C4-2B (cell line): Measurements from ENCODE around the gene HOXC11.

Experiments used
- CTCF ChIP-seq: fragments of 450-650 bp; conservative IDR thresholded peaks from 2 replicates; pipeline ENCODE4 v1.5.1; 2017; ENCODE audit warnings: mild to moderate bottlenecking
- ZFX ChIP-seq: fragments of 450-650 bp; IDR thresholded peaks from 2 replicates; pipeline ENCODE4 v1.6.1; 2017

DNA sequence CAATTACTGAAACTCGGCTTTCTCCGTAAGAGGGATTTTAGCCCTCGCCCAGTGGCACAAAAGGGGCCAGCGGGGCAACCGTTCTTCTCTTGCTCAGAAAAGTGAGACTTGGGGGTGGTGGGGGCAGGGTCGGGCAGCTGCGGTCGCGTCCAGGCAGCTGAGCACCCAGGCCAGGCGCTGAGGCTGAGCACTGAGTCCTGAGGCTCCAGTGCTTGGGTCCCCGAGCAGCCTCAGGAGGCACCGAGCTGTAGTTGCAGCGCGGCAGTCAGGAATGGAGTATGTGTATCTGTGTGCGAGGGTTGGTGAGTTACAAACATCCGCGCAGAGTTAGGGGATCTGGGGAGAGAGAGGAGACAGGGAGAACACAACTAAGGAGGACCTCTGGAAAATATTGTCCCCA is 51.2 kb downstream of the HOXC11 start:
- no peak for TF ChIP-seq CTCF
- TF ChIP-seq ZFX = no peak
